Measurements from ENCODE around the gene NFATC4. TPM values are rescaled to one million over a fixed set of nuclear protein-coding genes. Genes with fewer than 3 reads are reported as not detected.

NFATC4 gene
- total RNA-seq, 1 experiment from 2014 or later, result 10.7 TPM

- Mint-ChIP-seq H3K4me3 (ENCODE audit: low read depth, unreplicated experiment) (no peak overlapping the region), H3K27ac (ENCODE audit: unreplicated experiment) (no peak overlapping the region), H3K4me1 (ENCODE audit: low read depth, unreplicated experiment) (peaks cover 37% of the 10 kb centered on the region), H3K36me3 (ENCODE audit: insufficient read depth, unreplicated experiment) (peaks cover 21% of the 10 kb centered on the region), H3K9me3 (ENCODE audit: low read depth, unreplicated experiment) (no peaks in the 10 kb centered on the region), H3K27me3 (ENCODE audit: unreplicated experiment) (no peaks in the 10 kb centered on the region)
- BruUV-seq (replicated peaks), result no TSS peak
- CTCF ChIA-PET, result interaction anchor here (1.6 kb wide), 1 partner anchor 22 kb away, joined by 6 read pairs; no protein-coding TSS in a partner anchor
- intact Hi-C loops (cut with micrococcal nuclease; ENCODE audit: unreplicated experiment), result no loop called here
- DNase-seq, result no peak
- TF ChIP-seq CTCF (IDR thresholded peaks at IDR 0.05; ENCODE audit: unreplicated experiment), result no peak
Measured at GRCh38 chr14:24388474-24389179, 20.6 kb downstream of the NFATC4 start.

- no peak for TF ChIP-seq CTCF (IDR thresholded peaks at IDR 0.05; ENCODE audit: unreplicated experiment)
- Mint-ChIP-seq H3K9me3 (ENCODE audit: low read depth, unreplicated experiment) (no peaks in the 10 kb centered on the region), H3K4me1 (ENCODE audit: low read depth, unreplicated experiment) (peaks cover 37% of the 10 kb centered on the region), H3K27ac (ENCODE audit: unreplicated experiment) (no peak overlapping the region), H3K4me3 (ENCODE audit: low read depth, unreplicated experiment) (no peak overlapping the region), H3K27me3 (ENCODE audit: unreplicated experiment) (no peaks in the 10 kb centered on the region), H3K36me3 (ENCODE audit: insufficient read depth, unreplicated experiment) (peaks cover 21% of the 10 kb centered on the region)
- CTCF ChIA-PET, result interaction anchor here (0.6 to 1.6 kb wide), 3 partner anchors 23 to 1211 kb away, joined by 3 to 6 read pairs (median 3); no protein-coding TSS in a partner anchor
- no peak for DNase-seq
- intact Hi-C loops (cut with micrococcal nuclease; ENCODE audit: unreplicated experiment), result no loop called here
- BruUV-seq (replicated peaks), result no TSS peak
Measured at GRCh38 chr14:24389226-24389848, 21.4 kb downstream of the NFATC4 start.

GRCh38 chr14:24390701-24391468 is 22.9 kb downstream of the NFATC4 start:
- peaks cover 37% of the 10 kb centered on the region for H3K4me1 Mint-ChIP-seq (ENCODE audit: low read depth, unreplicated experiment)
- BruUV-seq (replicated peaks), result no TSS peak

More at GRCh38 chr14:24390701-24391468, 22.9 kb downstream of the NFATC4 start:
- Mint-ChIP-seq H3K27me3 (ENCODE audit: unreplicated experiment) (no peaks in the 10 kb centered on the region), H3K27ac (ENCODE audit: unreplicated experiment) (peak overlapping the region; percentile 95), H3K9me3 (ENCODE audit: low read depth, unreplicated experiment) (no peaks in the 10 kb centered on the region), H3K4me3 (ENCODE audit: low read depth, unreplicated experiment) (peak overlapping the region; percentile 55), H3K36me3 (ENCODE audit: insufficient read depth, unreplicated experiment) (peaks cover 21% of the 10 kb centered on the region)
- CTCF ChIA-PET, result interaction anchor here (0.7 to 1.6 kb wide), 3 partner anchors 40 to 58 kb away, joined by 4 to 13 read pairs (median 12); no protein-coding TSS in a partner anchor
- no peak for DNase-seq
- no peak for TF ChIP-seq CTCF (IDR thresholded peaks at IDR 0.05; ENCODE audit: unreplicated experiment)
- intact Hi-C loops (cut with micrococcal nuclease; ENCODE audit: unreplicated experiment), result no loop called here
